22Rv1 (cell line): ENCODE data around the gene MAP3K21.

Experiments
- CTCF ChIP-seq: fragments of 450-650 bp; IDR thresholded peaks from 2 replicates; pipeline ENCODE4 v1.5.1; 2017; ENCODE audit warnings: mild to moderate bottlenecking
- ZFX ChIP-seq: fragments of 450-650 bp; IDR thresholded peaks from 2 replicates; pipeline ENCODE4 v1.6.1; 2017; ENCODE audit warnings: antibody characterized with exemption, borderline replicate concordance

- no peak for TF ChIP-seq CTCF
- TF ChIP-seq ZFX, result no peak
Measured at GRCh38 chr1:233357595-233358397, 30.3 kb downstream of the MAP3K21 start.
